Left kidney (tissue), 2 donors: Measurements from ENCODE around the gene C15orf39. TPM values are rescaled to one million over a fixed set of nuclear protein-coding genes. Genes with fewer than 3 reads are reported as not detected.

Experiments used
- DNase-seq: peaks from one replicate; pipeline ENCODE4 v3.0.0-alpha.2; 2013
- polyA plus RNA-seq: library from polyadenylated mRNA; unstranded; fragments of 120-200 nt; gene quantifications from one replicate; pipeline ENCODE4 v1.2.1, GENCODE V29; 2013; ENCODE audit not compliant: insufficient read length

The C15orf39 gene
- polyA plus RNA-seq, 1 donor = 9.4 TPM

GRCh38 chr15:75170711-75171341, 30.9 kb upstream of the C15orf39 start:
- no peak for DNase-seq

- DNase-seq = no peak
Measured at GRCh38 chr15:75171408-75171807, 30.3 kb upstream of the C15orf39 start.

- DNase-seq = no peak
Measured at GRCh38 chr15:75172284-75172820, 29.3 kb upstream of the C15orf39 start.

- DNase-seq = no peak
Measured at GRCh38 chr15:75174102-75174501, 27.6 kb upstream of the C15orf39 start.

GRCh38 chr15:75174729-75175128, 27.0 kb upstream of the C15orf39 start:
- no peak for DNase-seq

- DNase-seq = no peak
Measured at GRCh38 chr15:75176396-75176761, 25.3 kb upstream of the C15orf39 start.

- DNase-seq = no peak
Measured at GRCh38 chr15:75177360-75178071, 24.2 kb upstream of the C15orf39 start.

- DNase-seq = no peak
Measured at GRCh38 chr15:75178171-75178937, 23.3 kb upstream of the C15orf39 start.

GRCh38 chr15:75178938-75179745, 22.5 kb upstream of the C15orf39 start:
- DNase-seq = no peak

GRCh38 chr15:75179746-75180140, 21.9 kb upstream of the C15orf39 start:
- no peak for DNase-seq

- DNase-seq = no peak
Measured at GRCh38 chr15:75181780-75182179, 19.9 kb upstream of the C15orf39 start.

GRCh38 chr15:75182187-75183131, 19.2 kb upstream of the C15orf39 start:
- no peak for DNase-seq

GRCh38 chr15:75185271-75186029, 16.2 kb upstream of the C15orf39 start:
- DNase-seq = no peak

- no peak for DNase-seq
Measured at GRCh38 chr15:75186044-75186443, 15.6 kb upstream of the C15orf39 start.

GRCh38 chr15:75188499-75188898, 13.2 kb upstream of the C15orf39 start:
- DNase-seq = no peak

GRCh38 chr15:75191235-75191634, 10.4 kb upstream of the C15orf39 start:
- no peak for DNase-seq

- DNase-seq = no peak
Measured at GRCh38 chr15:75192307-75192706, 9.4 kb upstream of the C15orf39 start.

GRCh38 chr15:75193272-75193671, 8.4 kb upstream of the C15orf39 start:
- DNase-seq = no peak

- no peak for DNase-seq
Measured at GRCh38 chr15:75193976-75194375, 7.7 kb upstream of the C15orf39 start.

GRCh38 chr15:75194397-75194796, 7.3 kb upstream of the C15orf39 start:
- no peak for DNase-seq
